IMR-90 (cell line): ENCODE data around the gene SORBS1. TPM values are rescaled to one million over a fixed set of nuclear protein-coding genes. Genes with fewer than 3 reads are reported as not detected.

Experiments
- ATAC-seq: fragments of 200-7000 bp; cut with Tn5 transposase; 2 replicates; pipeline ENCODE4 v1.9.1; 2020; ENCODE audit warnings: low read depth, mild to moderate bottlenecking, moderate library complexity
- BruUV-seq: library from RNA; stranded (reverse); fragments of 400-500 nt; replicated peaks from 2 replicates; lab custom pipeline; 2021; lab: Mats Ljungman, UMichigan
- CTCF ChIA-PET: fragments of 300-600 bp; formaldehyde crosslinking; extraction: SDS; loops from one replicate; lab custom pipeline; 2021; ENCODE audit warnings: antibody characterized with exemption; lab: Yijun Ruan, JAX
- POLR2A ChIA-PET: fragments of 300-600 bp; sonication (Branson Sonifier 250); formaldehyde crosslinking; loops from one replicate; lab custom pipeline; 2022; ENCODE audit warnings: antibody characterized with exemption; ENCODE audit not compliant: unreplicated experiment; lab: Charles Lee
- DNase-seq: peaks from one replicate; pipeline ENCODE4 v3.0.0; 2013
- H2AFZ ChIP-seq: replicated peaks from 2 replicates; pipeline ENCODE3; 2013; ENCODE audit warnings: low read length, mild to moderate bottlenecking; ENCODE audit not compliant: poor library complexity
- H2AK5ac ChIP-seq: 2 replicates; pipeline ENCODE4 v1.6.1; 2013; ENCODE audit warnings: low read depth, low read length, inconsistent platforms
- H2AK9ac ChIP-seq: replicated peaks from 2 replicates; pipeline ENCODE3; 2013; ENCODE audit warnings: mild to moderate bottlenecking, low read depth, low read length, moderate library complexity; ENCODE audit not compliant: poor library complexity
- H2BK120ac ChIP-seq: 2 replicates; pipeline ENCODE4 v1.6.1; 2013; ENCODE audit warnings: low read depth, low read length, inconsistent platforms
- H2BK15ac ChIP-seq: 3 replicates; pipeline ENCODE4 v1.6.1; 2013; ENCODE audit warnings: low read depth, low read length, inconsistent platforms
- H2BK20ac ChIP-seq: 2 replicates; pipeline ENCODE4 v1.6.1; 2013; ENCODE audit warnings: low read depth, mild to moderate bottlenecking, inconsistent platforms, low read length, moderate library complexity
- H2BK5ac ChIP-seq: 2 replicates; pipeline ENCODE4 v1.6.1; 2013; ENCODE audit warnings: mild to moderate bottlenecking, low read depth, low read length, inconsistent platforms; ENCODE audit not compliant: poor library complexity, severe bottlenecking
- H3K14ac ChIP-seq: replicated peaks from 2 replicates; pipeline ENCODE4 v1.6.1; 2013; ENCODE audit warnings: low read depth, low read length, inconsistent platforms
- H3K18ac ChIP-seq: 2 replicates; pipeline ENCODE4 v1.6.1; 2013; ENCODE audit warnings: low read depth, low read length, control low read depth
- H3K23ac ChIP-seq: 2 replicates; pipeline ENCODE4 v1.6.1; 2013; ENCODE audit warnings: low read depth, low read length, inconsistent platforms
- H3K27ac ChIP-seq: 2 replicates; pipeline ENCODE4 v1.5.1; 2013; ENCODE audit warnings: mild to moderate bottlenecking, control low read depth, low read length; ENCODE audit not compliant: insufficient read depth
- H3K27me3 ChIP-seq: 2 replicates; pipeline ENCODE4 v1.6.1; 2013; ENCODE audit warnings: low read length; ENCODE audit not compliant: control insufficient read depth, insufficient read depth
- H3K36me3 ChIP-seq: 2 replicates; pipeline ENCODE4 v1.6.1; 2013; ENCODE audit warnings: low read length, mixed read lengths; ENCODE audit not compliant: control insufficient read depth, insufficient read depth
- H3K4ac ChIP-seq: 2 replicates; pipeline ENCODE4 v1.6.1; 2013; ENCODE audit warnings: low read depth, low read length, inconsistent platforms
- H3K4me1 ChIP-seq: 2 replicates; pipeline ENCODE4 v1.6.1; 2013; ENCODE audit warnings: low read length, mixed read lengths; ENCODE audit not compliant: control insufficient read depth, insufficient read depth
- H3K4me2 ChIP-seq: 2 replicates; pipeline ENCODE4 v1.6.1; 2013; ENCODE audit warnings: low read depth, mild to moderate bottlenecking, control low read depth, low read length, moderate library complexity
- H3K4me3 ChIP-seq: 2 replicates; pipeline ENCODE4 v1.5.1; 2013; ENCODE audit warnings: low read depth, mild to moderate bottlenecking, control low read depth, low read length, moderate library complexity; ENCODE audit not compliant: insufficient read depth
- H3K56ac ChIP-seq: 2 replicates; pipeline ENCODE4 v1.6.1; 2013; ENCODE audit warnings: low read length, inconsistent platforms; ENCODE audit not compliant: insufficient read depth; ENCODE audit errors: extremely low read depth
- H3K79me1 ChIP-seq, 2 experiments: 2 replicates each; pipeline ENCODE4 v1.6.1; 2013; ENCODE audit warnings: low read length in 2 of 2, inconsistent platforms in 1 of 2, low read depth in 1 of 2
- H3K9ac ChIP-seq: 2 replicates; pipeline ENCODE4 v1.6.1; 2013; ENCODE audit warnings: low read depth, low read length, control low read depth
- H3K9me1 ChIP-seq: 2 replicates; pipeline ENCODE4 v1.6.1; 2013; ENCODE audit warnings: low read length, inconsistent platforms; ENCODE audit not compliant: insufficient read depth
- H3K9me3 ChIP-seq: 2 replicates; pipeline ENCODE4 v1.6.1; 2013; ENCODE audit warnings: low read length; ENCODE audit not compliant: control insufficient read depth, insufficient read depth
- H4K20me1 ChIP-seq: 2 replicates; pipeline ENCODE4 v1.6.1; 2013; ENCODE audit warnings: low read length, inconsistent platforms; ENCODE audit not compliant: insufficient read depth
- H4K5ac ChIP-seq: 2 replicates; pipeline ENCODE4 v1.6.1; 2013; ENCODE audit warnings: mild to moderate bottlenecking, low read depth, low read length, control low read depth
- H4K8ac ChIP-seq, 2 experiments: 2 replicates each; pipeline ENCODE4 v1.6.1; 2013; ENCODE audit warnings: low read depth in 2 of 2, low read length in 2 of 2, control low read depth in 1 of 2, inconsistent platforms in 1 of 2
- H4K91ac ChIP-seq: 2 replicates; pipeline ENCODE4 v1.6.1; 2013; ENCODE audit warnings: low read depth, low read length, inconsistent platforms; ENCODE audit not compliant: insufficient read depth
- BHLHE40 ChIP-seq: fragments of 150-350 bp; IDR thresholded peaks from 2 replicates; pipeline ENCODE4 v1.6.1; 2016; ENCODE audit warnings: mild to moderate bottlenecking, low read depth, low read length
- CHD1 ChIP-seq: IDR thresholded peaks from 2 replicates; pipeline ENCODE4 v1.6.1; 2012; ENCODE audit warnings: low read depth, low read length, improper control_type of control experiment
- CTCF ChIP-seq: conservative IDR thresholded peaks from 2 replicates; pipeline ENCODE4 v1.5.1; 2012; ENCODE audit warnings: mild to moderate bottlenecking, low read depth, low read length, improper control_type of control experiment
- FOS ChIP-seq: fragments of 150-350 bp; IDR thresholded peaks from 2 replicates; pipeline ENCODE4 v1.6.1; 2016; ENCODE audit warnings: low read depth, low read length
- MXI1 ChIP-seq: IDR thresholded peaks from 2 replicates; pipeline ENCODE4 v1.6.1; 2012; ENCODE audit warnings: low read depth, mild to moderate bottlenecking, low read length, moderate library complexity, borderline replicate concordance
- NFE2L2 ChIP-seq: fragments of 150-350 bp; IDR thresholded peaks from 2 replicates; pipeline ENCODE4 v1.6.1; 2016; ENCODE audit warnings: low read depth, mild to moderate bottlenecking, low read length
- RAD21 ChIP-seq: IDR thresholded peaks from 2 replicates; pipeline ENCODE4 v1.6.1; 2012; ENCODE audit warnings: low read length, improper control_type of control experiment
- RCOR1 ChIP-seq: IDR thresholded peaks from 2 replicates; pipeline ENCODE4 v1.6.1; 2012; ENCODE audit warnings: mild to moderate bottlenecking, low read length, improper control_type of control experiment; ENCODE audit not compliant: insufficient replicate concordance
- SMC3 ChIP-seq: fragments of 150-350 bp; IDR thresholded peaks from 2 replicates; pipeline ENCODE4 v1.6.1; 2016; ENCODE audit warnings: low read depth, mild to moderate bottlenecking, antibody characterized with exemption, low read length, moderate library complexity
- USF2 ChIP-seq: fragments of 150-350 bp; IDR thresholded peaks from 2 replicates; pipeline ENCODE4 v1.6.1; 2017; ENCODE audit warnings: mild to moderate bottlenecking, antibody characterized with exemption, low read length, low read depth
- dilution Hi-C: fragments of 300-500 bp; cut with HindIII; formaldehyde crosslinking; loops from one replicate; pipeline ENCODE4 v1.14.3; 2018; ENCODE audit warnings: low sequenced_read_pairs; ENCODE audit not compliant: unreplicated experiment
- in situ Hi-C: fragments of 300-500 bp; cut with MboI; formaldehyde crosslinking; loops from 3 replicates; pipeline ENCODE4 v1.14.3; 2019; ENCODE audit warnings: low sequenced_read_pairs, inconsistent platforms, mixed read lengths
- intact Hi-C: fragments of 100-400 bp; cut with micrococcal nuclease; formaldehyde crosslinking; loops from 2 replicates; pipeline ENCODE4 v1.10.0; 2022
- polyA plus RNA-seq, 3 experiments: library from polyadenylated mRNA; depleted of rRNA; stranded (reverse); fragments of >200 nt; gene quantifications; 2 replicates each; pipeline ENCODE4 v1.2.3, GENCODE V29; 2012; ENCODE audit warnings: low replicate concordance in 1 of 3
- total RNA-seq: library from RNA; depleted of rRNA; stranded (reverse); fragments of >200 nt; gene quantifications from 2 replicates; pipeline ENCODE4 v1.2.3, GENCODE V29; 2012
- TF ChIP-seq, protein P1 (sequence below): fragments of 150-350 bp; IDR thresholded peaks from 2 replicates; pipeline ENCODE4 v1.6.1; 2016; ENCODE audit warnings: low read depth, mild to moderate bottlenecking, low read length, moderate library complexity, borderline replicate concordance

Gene SORBS1
- total and polyA plus RNA-seq, 2 of the 4 experiments (the other 2 are of a cell fraction), result 0.18 to 0.32 TPM

GRCh38 chr10:95353123-95353522 lies 208.0 kb downstream of the SORBS1 start:
- Histone ChIP-seq H3K4me1 (peaks cover 6% of the 10 kb centered on the region), H3K9me3 (no peaks in the 10 kb centered on the region), H4K5ac (no peak overlapping the region), H3K4me2 (no peak overlapping the region), H2AK5ac (no peak overlapping the region), H2AK9ac (no peak overlapping the region), H3K14ac (no peak overlapping the region), H4K20me1 (no peaks in the 10 kb centered on the region), H3K27me3 (no peaks in the 10 kb centered on the region), H2BK5ac (no peak overlapping the region), H4K91ac (no peak overlapping the region), H2BK15ac (no peak overlapping the region), H2BK120ac (no peak overlapping the region), H3K23ac (no peak overlapping the region), H2AFZ (no peak overlapping the region), H4K8ac (no peak overlapping the region), H3K56ac (no peak overlapping the region), H3K27ac (no peak overlapping the region), H3K18ac (no peak overlapping the region), H3K4ac (no peak overlapping the region), H3K9me1 (peaks cover 3% of the 10 kb centered on the region; the same call in 1 of the 2 replicates), H3K79me1 (no peaks in the 10 kb centered on the region), H3K36me3 (no peaks in the 10 kb centered on the region), H3K9ac (no peak overlapping the region), H2BK20ac (no peak overlapping the region), H3K4me3 (no peak overlapping the region)
- dilution Hi-C loops, result no loop called here
- intact Hi-C loops, result no loop called here
- DNase-seq (no peak), ATAC-seq (no peak)
- no TSS peak for BruUV-seq
- in situ Hi-C loops, result loop anchor here (25.0 kb wide), 1 partner anchor 741 kb away; no protein-coding TSS in a partner anchor
- ChIA-PET POLR2A (interaction anchor here (0.5 kb wide), 1 partner anchor 39 kb away, joined by 10 read pairs; no protein-coding TSS in a partner anchor), CTCF (interaction anchor here (1.1 kb wide), 1 partner anchor 10 kb away, joined by 3 read pairs; no protein-coding TSS in a partner anchor)
- no peak for TF ChIP-seq USF2
- no peak for TF ChIP-seq RAD21
- TF ChIP-seq RCOR1, result no peak
- TF ChIP-seq BHLHE40, result no peak
- TF ChIP-seq, protein P1, sequence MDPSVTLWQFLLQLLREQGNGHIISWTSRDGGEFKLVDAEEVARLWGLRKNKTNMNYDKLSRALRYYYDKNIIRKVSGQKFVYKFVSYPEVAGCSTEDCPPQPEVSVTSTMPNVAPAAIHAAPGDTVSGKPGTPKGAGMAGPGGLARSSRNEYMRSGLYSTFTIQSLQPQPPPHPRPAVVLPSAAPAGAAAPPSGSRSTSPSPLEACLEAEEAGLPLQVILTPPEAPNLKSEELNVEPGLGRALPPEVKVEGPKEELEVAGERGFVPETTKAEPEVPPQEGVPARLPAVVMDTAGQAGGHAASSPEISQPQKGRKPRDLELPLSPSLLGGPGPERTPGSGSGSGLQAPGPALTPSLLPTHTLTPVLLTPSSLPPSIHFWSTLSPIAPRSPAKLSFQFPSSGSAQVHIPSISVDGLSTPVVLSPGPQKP, result no peak
- TF ChIP-seq MXI1, result no peak
- no peak for TF ChIP-seq CHD1
- no peak for TF ChIP-seq CTCF
- no peak for TF ChIP-seq FOS
- TF ChIP-seq NFE2L2, result no peak
- no peak for TF ChIP-seq SMC3
